Stimulated activated CD8-positive, alpha-beta memory T cell treated with anti-CD3 and anti-CD28 coated beads, Interleukin-2, amount 100 ng/mL, for 48 hours (primary cell): Measurements from ENCODE around the gene SPATA46.

Experiments
- DNase-seq, 2 donors: peaks; one replicate each; pipeline ENCODE4 v3.0.0-alpha.2; 2020; ENCODE audit warnings: low read depth in 2 of 2

Gene SPATA46

GRCh38 chr1:162391790-162392563 lies 15.3 kb upstream of the SPATA46 start:
- no peak for DNase-seq

- no peak for DNase-seq
Observed at GRCh38 chr1:162390396-162391185, 13.9 kb upstream of the SPATA46 start.

DNA sequence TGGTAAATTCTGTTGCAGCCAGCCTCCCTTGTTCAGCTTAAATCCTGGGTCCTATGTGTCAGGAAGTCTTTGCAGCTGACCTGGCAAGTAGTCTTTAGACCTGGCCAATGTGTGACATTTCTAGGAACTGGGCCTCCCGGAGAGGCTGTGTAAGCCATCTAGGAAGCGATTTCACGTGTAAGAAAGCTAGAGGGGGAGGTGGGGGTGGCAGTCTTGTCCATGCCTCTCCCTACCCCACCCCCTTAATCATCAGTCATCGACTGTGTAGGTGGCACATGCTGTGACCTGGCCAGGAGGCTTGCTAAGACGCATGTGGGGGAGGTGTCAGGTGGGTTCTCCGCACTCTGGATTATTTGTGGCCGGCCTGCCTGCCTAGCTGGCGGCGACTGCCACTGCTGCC lies 13.3 kb upstream of the SPATA46 start:
- no peak for DNase-seq

DNA sequence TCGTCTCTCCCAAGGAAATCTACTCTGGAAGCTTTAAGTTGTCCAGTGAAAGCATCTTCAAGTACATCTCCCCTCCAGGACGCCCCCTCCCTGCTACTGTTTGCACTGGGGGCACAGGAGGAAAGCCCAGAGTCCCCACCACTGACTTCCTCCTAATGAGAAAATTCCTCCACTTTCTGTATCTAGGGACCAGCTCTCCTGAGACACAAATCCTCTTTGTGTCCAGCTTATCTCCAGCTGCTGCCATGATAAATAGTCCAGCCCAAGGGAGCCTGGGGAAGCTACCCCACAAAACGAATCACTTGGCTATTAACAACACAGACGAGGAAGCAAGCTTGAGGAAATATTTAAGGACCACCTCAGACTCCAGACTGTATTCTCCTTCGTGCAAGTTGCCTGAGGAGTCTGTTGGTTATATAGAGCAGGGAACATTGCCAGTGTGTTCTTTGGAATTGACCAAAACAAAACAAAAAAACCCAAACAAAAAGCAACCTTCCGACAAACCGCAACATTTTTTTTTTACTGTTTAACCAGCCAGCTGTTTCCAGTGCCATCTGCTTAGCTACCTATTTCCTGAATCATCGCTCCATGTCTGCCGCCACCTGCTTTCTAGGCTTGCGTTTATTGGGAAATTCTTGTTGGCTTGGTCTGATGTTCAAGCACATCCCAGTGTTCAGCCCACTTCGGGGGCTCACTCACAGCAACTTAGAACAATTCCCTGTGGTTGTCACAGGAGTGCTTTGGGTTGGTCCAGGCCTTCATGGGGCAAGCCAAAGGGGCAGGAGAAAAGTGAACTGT lies 12.6 kb upstream of the SPATA46 start:
- no peak for DNase-seq

DNA sequence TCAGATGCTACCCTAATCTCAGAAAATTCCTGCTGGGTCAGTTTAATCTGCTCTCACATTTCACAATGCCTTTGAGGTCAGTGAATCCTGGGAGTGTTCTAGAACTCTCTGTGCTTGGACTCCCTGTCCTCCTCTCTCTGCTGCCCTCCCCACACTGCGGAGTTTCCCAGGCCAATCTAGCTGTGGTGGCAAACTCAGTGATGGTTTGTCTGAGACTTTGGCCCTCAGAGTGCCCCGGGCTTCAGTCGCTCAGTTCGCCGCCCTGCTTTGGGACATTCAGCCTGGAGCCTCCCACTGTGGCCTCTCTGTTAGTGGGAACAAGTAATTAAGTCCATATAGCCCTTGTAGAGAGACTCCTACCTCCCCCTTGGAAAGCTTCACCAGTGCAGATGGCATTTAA lies 12.0 kb upstream of the SPATA46 start:
- DNase-seq = no peak

- no peak for DNase-seq
Observed at GRCh38 chr1:162388083-162388594, 11.5 kb upstream of the SPATA46 start.

- DNase-seq = no peak
Observed at GRCh38 chr1:162387226-162388082, 10.8 kb upstream of the SPATA46 start.

- DNase-seq = no peak
Observed at GRCh38 chr1:162386292-162387225, 9.9 kb upstream of the SPATA46 start.

- no peak for DNase-seq
Observed at GRCh38 chr1:162385702-162386101, 9.0 kb upstream of the SPATA46 start.

DNA sequence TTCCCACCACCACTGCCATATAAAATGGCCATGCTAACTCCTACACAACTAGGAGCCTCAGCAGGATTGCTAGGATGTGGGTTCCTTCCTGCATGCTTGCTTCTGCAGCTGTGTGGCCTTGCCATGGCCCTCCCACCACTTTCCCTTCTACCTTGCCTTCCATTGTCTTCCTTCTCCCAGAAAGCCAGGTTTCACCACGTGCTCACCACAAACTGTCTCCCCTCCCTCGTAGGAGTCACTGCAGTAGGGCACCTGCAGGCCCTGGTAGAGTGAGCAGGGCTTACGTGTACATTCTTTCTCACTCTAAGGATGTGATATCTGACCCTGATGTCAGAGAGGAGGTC lies 8.6 kb upstream of the SPATA46 start:
- no peak for DNase-seq

- DNase-seq = no peak
Observed at GRCh38 chr1:162384601-162385279, 8.1 kb upstream of the SPATA46 start.

DNA sequence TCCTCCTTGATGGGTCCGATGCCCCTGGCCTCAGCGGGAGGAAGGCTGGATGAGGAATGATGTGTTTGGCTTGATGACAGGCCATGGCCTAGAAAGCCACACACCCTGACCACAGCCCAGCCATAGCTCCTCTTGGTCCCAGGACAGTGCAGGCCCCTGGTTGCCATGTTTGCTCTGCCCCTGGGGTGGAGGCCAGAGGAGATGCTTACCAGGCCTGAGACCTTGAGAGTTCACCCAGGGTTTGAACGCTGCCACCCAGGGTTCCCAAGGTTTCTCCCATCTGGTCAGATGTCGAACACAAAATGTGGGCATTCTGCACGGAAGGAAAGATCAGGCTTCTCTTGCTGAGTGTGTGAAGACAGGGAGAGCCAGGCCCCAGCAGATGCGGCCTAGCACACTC lies 7.5 kb upstream of the SPATA46 start:
- no peak for DNase-seq

DNA sequence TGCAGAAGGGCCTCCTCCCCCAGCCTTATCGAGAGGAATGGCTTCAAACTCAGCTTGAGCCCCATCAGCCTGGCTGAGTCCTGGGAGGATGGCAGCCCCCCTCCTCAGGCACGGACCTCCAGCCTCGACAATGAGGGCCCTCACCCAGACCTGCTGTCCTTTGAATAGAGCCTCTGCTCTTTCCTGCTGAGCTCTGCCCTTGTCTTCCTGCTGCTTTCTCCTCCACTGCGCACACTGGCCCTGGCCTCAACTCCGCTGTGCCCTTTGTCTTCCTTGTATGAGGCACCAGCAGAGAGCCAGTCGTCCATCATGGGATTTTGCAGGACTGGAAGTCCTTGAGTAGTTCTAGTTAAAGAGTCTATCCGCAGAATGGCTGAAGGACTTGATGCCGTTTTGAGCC lies 6.9 kb upstream of the SPATA46 start:
- DNase-seq = no peak

- no peak for DNase-seq
Observed at GRCh38 chr1:162383091-162383490, 6.4 kb upstream of the SPATA46 start.

- DNase-seq = no peak
Observed at GRCh38 chr1:162381941-162382750, 5.5 kb upstream of the SPATA46 start.

- no peak for DNase-seq
Observed at GRCh38 chr1:162381383-162381782, 4.7 kb upstream of the SPATA46 start, which contains the start of gene C1orf226. Gene C1orf226 (plus strand): TSS chr1:162381728. CDS start chr1:162381902, 174 bp downstream.

DNA sequence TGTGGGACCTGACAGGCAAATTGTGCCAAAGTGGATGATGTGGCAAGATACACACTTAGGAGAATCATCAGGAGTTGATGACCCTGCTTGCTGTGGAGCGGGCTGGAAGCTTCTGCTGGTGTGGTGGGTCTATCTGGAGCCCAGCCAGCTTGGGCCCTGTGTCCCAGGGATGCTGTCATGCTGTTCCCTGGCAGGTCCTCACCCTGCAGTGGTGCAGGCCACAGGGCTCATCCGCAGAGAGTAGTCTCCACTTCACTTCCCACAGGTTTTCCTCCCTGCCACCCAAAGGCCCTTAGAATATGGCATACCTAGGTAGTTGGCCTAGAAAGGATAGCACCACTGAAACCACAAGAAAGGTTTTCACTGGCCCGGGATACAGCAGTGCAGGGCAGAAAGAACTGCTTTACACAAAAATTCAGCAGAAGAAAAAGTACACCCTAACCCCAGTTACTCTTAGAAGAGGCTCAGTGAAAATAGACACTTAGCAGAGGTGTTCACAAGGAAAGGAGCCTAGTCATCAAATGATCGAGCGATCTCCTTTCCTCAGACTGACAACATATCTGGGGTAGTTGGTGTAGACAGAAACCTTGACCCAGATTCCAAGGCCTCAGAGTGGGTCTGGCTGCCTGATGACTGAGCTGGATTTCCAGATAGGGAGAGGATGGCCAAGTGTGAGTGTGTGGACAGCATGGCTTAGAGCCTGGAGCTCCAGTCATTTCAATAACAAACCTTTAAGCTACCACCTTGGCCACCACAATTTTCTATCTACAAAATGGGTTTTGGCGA lies 3.6 kb upstream of the SPATA46 start:
- DNase-seq = no peak

- no peak for DNase-seq
Observed at GRCh38 chr1:162375463-162375862, 1.2 kb downstream of the SPATA46 start.
